ENCODE data around the gene SLC1A4.
"Not testable (repeated sequence)": the region's sequence is repeated elsewhere in the genome, so short reads cannot be mapped to it uniquely, and the experiment has no call there.

Gene SLC1A4

GRCh38 chr2:64966017-64966416 lies 23.2 kb upstream of the SLC1A4 start:
- DNase-seq (ENCODE audit: low read depth in 2 of 2), result no peak

- DNase-seq (ENCODE audit: low read depth in 2 of 2), result no peak
These were observed 22.4 kb upstream of the SLC1A4 start for GRCh38 chr2:64966839-64967238.

DNA sequence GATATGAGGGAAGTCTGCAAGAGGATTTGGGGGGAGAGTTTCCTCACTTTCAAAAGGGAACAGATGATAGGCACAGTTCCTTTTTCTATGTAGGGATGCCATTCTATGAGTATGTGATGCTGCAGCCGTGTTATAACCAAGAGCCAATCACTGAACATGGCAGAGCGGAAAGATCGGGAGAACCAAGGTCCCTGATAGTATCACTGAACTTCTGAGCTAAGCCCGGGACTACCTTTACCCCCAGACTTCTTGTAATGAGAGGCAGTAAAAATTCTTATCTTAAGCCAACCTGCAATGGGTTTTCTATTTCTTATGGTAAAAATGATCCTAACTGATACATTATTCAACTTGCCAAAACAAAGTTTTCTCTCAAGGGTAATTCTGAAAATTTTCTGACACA lies 21.6 kb upstream of the SLC1A4 start:
- DNase-seq (ENCODE audit: low read depth in 2 of 2), result no peak

- DNase-seq (ENCODE audit: low read depth in 2 of 2), result not testable (repeated sequence)
These were observed 20.1 kb upstream of the SLC1A4 start for GRCh38 chr2:64969086-64969485.

DNA sequence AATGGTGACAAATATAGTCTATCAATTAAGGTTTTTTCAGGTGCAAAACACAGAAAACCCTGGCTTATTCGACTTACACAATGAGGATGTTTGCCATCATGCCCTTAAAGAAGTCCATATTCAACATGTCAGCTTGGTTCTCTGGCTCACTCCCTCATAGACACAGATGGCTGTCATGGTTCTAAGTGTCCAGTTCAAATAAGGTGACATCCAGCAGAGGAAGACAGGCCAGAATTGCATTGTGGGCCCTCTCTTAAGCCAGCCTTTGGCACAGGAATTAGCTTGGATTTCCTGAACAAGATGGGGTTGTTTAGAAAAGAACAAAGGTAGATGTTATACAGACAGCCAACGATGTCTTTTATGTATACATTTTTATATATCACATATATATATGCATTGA lies 18.7 kb upstream of the SLC1A4 start:
- no peak for DNase-seq (ENCODE audit: low read depth in 2 of 2)

- no peak for DNase-seq (ENCODE audit: low read depth in 2 of 2)
These were observed 16.8 kb upstream of the SLC1A4 start for GRCh38 chr2:64972426-64972825.

GRCh38 chr2:64972876-64973275 lies 16.3 kb upstream of the SLC1A4 start:
- no peak for DNase-seq (ENCODE audit: low read depth in 2 of 2)

GRCh38 chr2:64975232-64975821 lies 13.9 kb upstream of the SLC1A4 start:
- DNase-seq (ENCODE audit: low read depth in 2 of 2), result no peak

DNA sequence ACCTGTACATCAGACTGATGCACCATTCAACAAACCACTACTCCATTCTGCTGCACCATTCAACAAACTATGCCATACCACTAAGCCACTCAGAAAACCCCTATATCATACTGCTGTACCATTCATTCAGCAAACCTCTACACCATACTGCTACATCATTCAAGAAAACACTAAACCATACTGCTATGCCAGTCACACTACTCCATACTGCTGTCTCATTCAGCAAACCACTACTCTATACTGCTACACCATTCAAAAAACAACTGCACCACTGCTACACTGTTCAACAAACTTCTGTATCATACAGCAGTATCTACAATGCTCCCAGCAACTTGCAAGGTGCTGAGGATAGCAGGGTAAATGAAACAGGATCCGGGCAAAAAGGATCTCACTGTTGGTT lies 12.9 kb upstream of the SLC1A4 start:
- DNase-seq (ENCODE audit: low read depth in 2 of 2), result no peak

DNA sequence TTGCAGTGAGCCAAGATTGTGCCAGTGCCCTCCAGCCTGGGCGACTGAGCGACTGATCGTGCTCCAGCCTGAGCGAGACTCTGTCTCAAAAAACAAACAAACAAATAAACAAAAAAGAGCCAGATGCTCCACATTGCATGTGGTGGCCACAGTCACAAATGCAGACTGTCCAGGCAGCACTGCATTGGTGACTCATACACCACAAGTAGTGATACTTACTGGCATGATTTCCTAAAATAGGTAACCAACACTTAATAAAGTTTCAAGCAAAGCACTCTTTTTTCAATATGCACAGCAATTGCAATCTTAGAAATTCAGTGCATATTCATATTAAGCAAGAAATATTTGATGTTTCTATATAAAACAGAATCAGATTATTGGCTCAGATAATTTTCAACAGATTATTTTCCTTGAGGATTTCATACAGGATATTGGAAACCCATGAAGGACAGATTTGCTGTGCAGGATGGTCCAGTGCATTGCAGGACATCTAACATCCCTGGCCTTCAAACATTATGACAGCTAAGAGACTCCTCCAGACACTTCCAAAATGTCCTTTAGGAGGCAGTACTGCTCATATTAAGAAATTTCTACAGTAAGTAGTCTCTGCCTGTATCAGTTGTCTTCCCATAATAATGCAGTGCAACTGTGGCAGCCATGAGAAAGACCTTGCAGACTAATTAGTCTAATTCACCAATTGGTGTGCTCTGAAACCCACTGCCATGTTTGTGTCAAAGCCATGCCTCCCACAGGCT lies 10.5 kb upstream of the SLC1A4 start:
- no peak for DNase-seq (ENCODE audit: low read depth in 2 of 2)

DNA sequence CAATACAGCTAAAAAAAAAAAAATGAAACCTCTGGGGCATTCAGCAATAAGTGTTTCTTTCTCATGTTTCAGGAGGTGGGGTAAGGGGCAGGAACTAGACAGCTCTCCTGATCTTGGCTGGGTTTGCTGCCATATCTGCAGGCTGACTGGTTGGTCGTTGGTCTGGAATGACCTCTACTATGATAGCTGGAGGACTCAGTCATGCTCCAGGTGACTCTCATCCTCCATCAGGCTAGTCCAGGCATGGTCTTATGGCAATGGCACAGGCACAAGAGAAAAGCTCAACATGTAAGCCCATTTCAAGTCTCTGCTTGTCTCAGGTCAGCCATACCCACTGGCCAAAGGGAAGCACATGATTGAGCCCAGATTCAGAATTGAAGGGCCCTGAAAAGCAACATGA lies 9.5 kb upstream of the SLC1A4 start:
- no peak for DNase-seq (ENCODE audit: low read depth in 2 of 2)

- DNase-seq (ENCODE audit: low read depth in 2 of 2), result no peak
These were observed 9.0 kb upstream of the SLC1A4 start for GRCh38 chr2:64980183-64980582.

DNA sequence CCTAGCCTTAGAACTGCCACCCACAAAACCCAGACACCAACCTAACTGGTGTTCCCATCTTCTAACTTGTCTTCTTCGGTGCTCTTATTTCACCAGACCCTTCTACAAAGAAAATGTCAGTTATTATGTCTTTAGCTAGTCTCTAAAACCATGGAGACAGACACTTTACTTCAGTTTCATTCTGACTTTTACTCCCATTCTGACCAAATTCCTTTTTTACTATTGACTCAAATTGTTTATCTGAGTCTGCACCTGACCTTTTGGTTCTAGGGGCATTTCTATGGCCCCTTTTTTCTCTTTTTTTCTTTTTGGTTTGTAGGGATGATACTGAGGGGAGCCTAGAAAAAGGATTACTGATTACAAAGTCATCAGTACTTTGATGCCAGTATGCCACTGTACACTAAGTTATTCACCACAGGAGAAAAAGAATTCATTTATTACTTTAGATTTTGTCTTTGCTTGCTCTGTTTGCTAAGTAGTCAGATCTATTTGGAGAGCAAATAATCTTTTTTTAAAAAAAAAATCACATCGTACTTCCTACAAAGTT lies 6.8 kb upstream of the SLC1A4 start:
- DNase-seq (ENCODE audit: low read depth in 2 of 2), result no peak

DNA sequence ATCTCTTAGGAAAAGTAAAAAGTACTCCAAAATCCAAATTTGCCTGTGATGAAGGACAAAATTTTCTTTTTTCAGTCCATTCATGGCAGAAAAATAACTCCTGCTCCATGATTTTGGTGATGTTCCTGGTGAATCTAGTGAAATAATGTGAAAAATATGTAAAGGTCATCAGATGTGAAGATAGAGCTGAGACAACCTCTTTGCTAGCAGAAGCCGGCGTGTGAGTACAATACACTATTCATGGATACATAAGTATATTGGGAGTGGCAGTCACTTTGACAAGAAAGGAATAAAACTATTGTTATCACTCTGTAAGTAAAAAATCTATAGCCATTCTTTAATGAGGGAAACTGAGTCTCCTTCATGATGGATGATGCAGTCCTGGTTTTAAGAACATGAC lies 6.3 kb upstream of the SLC1A4 start:
- DNase-seq (ENCODE audit: low read depth in 2 of 2), result no peak

DNA sequence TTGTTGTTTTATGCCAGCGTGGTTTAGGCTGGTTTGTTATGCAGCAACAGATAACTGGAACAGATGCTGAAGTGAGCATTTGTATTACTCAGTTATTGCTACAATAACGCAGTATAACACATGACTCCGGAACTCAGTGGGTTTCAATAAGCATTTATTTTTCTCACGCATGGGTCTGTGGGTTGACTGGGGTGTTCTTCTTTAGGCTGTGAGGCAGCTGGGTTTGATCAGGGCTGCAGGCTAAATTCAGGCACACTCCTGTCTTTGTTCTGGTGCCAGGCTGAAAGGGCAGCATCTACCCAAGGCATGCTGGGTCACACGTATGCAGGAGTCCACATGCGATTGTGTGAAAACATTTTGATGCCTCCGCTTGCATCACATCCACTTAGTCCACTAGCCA lies 3.8 kb upstream of the SLC1A4 start:
- no peak for DNase-seq (ENCODE audit: low read depth in 2 of 2)

GRCh38 chr2:64987001-64987955 lies 1.9 kb upstream of the SLC1A4 start:
- no peak for DNase-seq (ENCODE audit: low read depth in 2 of 2)

GRCh38 chr2:64987956-64988419 lies 1.2 kb upstream of the SLC1A4 start:
- no peak for DNase-seq (ENCODE audit: low read depth in 2 of 2)

GRCh38 chr2:64988420-64989125 lies 626 bp upstream of the SLC1A4 start:
- DNase-seq (ENCODE audit: low read depth in 2 of 2), result peak; percentile 33 to 34

GRCh38 chr2:64989982-64990614 lies 899 bp downstream of the SLC1A4 start:
- DNase-seq (ENCODE audit: low read depth in 2 of 2), result no peak

DNA sequence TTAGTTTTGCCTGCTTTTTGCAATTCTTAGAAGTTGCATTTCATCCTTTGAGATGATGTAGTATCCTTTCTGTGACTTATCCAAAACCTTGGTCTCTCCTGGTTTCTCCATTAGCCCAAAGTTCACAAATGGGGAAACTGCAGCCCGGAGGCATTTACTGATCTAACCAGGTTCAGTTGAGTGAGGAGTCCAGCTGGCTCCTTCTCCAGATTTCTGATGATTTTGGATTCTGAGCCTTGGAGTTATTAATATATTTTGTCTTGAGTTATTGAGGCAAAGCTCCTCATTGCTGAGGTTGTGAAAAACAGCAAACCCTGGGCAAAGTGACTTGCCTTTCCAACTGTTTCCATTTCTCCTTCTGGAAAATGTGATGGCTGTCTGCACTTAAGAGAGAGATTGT lies 1.7 kb downstream of the SLC1A4 start:
- no peak for DNase-seq (ENCODE audit: low read depth in 2 of 2)

DNA sequence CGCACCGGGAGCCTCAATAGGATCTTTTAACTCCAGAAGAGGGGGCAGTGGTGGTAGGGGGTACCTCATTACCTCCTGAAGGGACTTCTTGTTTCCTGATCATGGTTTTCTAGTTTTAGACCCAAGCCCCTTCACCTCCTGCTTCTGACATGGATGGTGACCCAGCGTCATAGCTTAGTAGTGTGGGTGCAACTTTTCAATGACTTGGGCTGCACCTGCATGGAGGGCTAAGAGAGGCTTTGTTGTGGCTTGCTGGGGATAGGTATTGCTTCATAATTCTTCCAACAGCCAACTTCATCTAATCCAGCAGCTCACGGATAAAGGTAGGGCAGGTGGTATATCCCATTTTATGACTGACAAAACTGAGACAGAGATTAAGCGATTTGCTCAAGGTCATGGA lies 3.0 kb downstream of the SLC1A4 start:
- no peak for DNase-seq (ENCODE audit: low read depth in 2 of 2)

Data from stimulated activated CD8-positive, alpha-beta memory T cell treated with anti-CD3 and anti-CD28 coated beads, Interleukin-2, amount 100 ng/mL, for 48 hours (primary cell).